Measurements from ENCODE around the gene SLCO3A1. TPM values are rescaled to one million over a fixed set of nuclear protein-coding genes. Genes with fewer than 3 reads are reported as not detected.

Gene SLCO3A1
- total RNA-seq, 2 donors from 2014 or later, result 8.2 to 13.6 TPM

- Mint-ChIP-seq H3K9me3 (no peaks in the 10 kb centered on the region), H3K27ac (no peak overlapping the region), H3K27me3 (ENCODE audit: low read depth) (no peaks in the 10 kb centered on the region), H3K4me1 (ENCODE audit: low read depth) (peaks cover 10% of the 10 kb centered on the region), H3K4me3 (no peak overlapping the region), H3K36me3 (ENCODE audit: insufficient read depth in 2 of 2) (no peaks in the 10 kb centered on the region)
- ATAC-seq (replicated peaks in 1 of 2), result no peak
- no peak for DNase-seq
Observed at GRCh38 chr15:91927585-91927984, 74.1 kb downstream of the SLCO3A1 start.

GRCh38 chr15:91928675-91929074 lies 75.2 kb downstream of the SLCO3A1 start:
- DNase-seq (no peak), ATAC-seq (replicated peaks in 1 of 2) (no peak)
- Mint-ChIP-seq H3K36me3 (ENCODE audit: insufficient read depth in 2 of 2) (no peaks in the 10 kb centered on the region), H3K9me3 (no peaks in the 10 kb centered on the region), H3K27me3 (ENCODE audit: low read depth) (no peaks in the 10 kb centered on the region), H3K4me1 (ENCODE audit: low read depth) (peaks cover 6% of the 10 kb centered on the region), H3K27ac (no peak overlapping the region), H3K4me3 (no peak overlapping the region)

GRCh38 chr15:91929509-91929908 lies 76.0 kb downstream of the SLCO3A1 start:
- no peak overlapping the region for H3K4me3 Mint-ChIP-seq
- DNase-seq (no peak), ATAC-seq (replicated peaks in 1 of 2) (no peak)
- H3K9me3 Mint-ChIP-seq, result no peaks in the 10 kb centered on the region
- peaks cover 2% of the 10 kb centered on the region in 2 donors for H3K36me3 Mint-ChIP-seq (ENCODE audit: insufficient read depth in 2 of 2)
- peaks cover 6% of the 10 kb centered on the region for H3K4me1 Mint-ChIP-seq (ENCODE audit: low read depth)
- H3K27ac Mint-ChIP-seq, result no peak overlapping the region
- no peaks in the 10 kb centered on the region for H3K27me3 Mint-ChIP-seq (ENCODE audit: low read depth)

GRCh38 chr15:91930092-91930491 lies 76.6 kb downstream of the SLCO3A1 start:
- Mint-ChIP-seq H3K4me3 (no peak overlapping the region), H3K9me3 (no peaks in the 10 kb centered on the region), H3K36me3 (ENCODE audit: insufficient read depth in 2 of 2) (peaks cover 2% of the 10 kb centered on the region in 2 donors), H3K27ac (no peak overlapping the region), H3K27me3 (ENCODE audit: low read depth) (no peaks in the 10 kb centered on the region), H3K4me1 (ENCODE audit: low read depth) (peaks cover 8% of the 10 kb centered on the region)
- ATAC-seq (replicated peaks in 1 of 2) (no peak), DNase-seq (no peak)

GRCh38 chr15:91936182-91936775 lies 82.8 kb downstream of the SLCO3A1 start:
- no peak for DNase-seq
- no peaks in the 10 kb centered on the region for H3K9me3 Mint-ChIP-seq
- peaks cover 25% of the 10 kb centered on the region for H3K4me1 Mint-ChIP-seq (ENCODE audit: low read depth)
- no peaks in the 10 kb centered on the region for H3K27me3 Mint-ChIP-seq (ENCODE audit: low read depth)
- H3K27ac Mint-ChIP-seq, result no peak overlapping the region
- ATAC-seq (replicated peaks in 1 of 2), result no peak
- no peak overlapping the region for H3K4me3 Mint-ChIP-seq
- H3K36me3 Mint-ChIP-seq (ENCODE audit: insufficient read depth in 2 of 2), result peaks cover 2% of the 10 kb centered on the region in 2 donors

GRCh38 chr15:91936927-91937326 lies 83.4 kb downstream of the SLCO3A1 start:
- peaks cover 2% of the 10 kb centered on the region in 2 donors for H3K36me3 Mint-ChIP-seq (ENCODE audit: insufficient read depth in 2 of 2)
- no peak for ATAC-seq (replicated peaks in 1 of 2)
- no peak for DNase-seq
- peaks cover 30% of the 10 kb centered on the region for H3K4me1 Mint-ChIP-seq (ENCODE audit: low read depth)
- H3K27me3 Mint-ChIP-seq (ENCODE audit: low read depth), result no peaks in the 10 kb centered on the region
- no peaks in the 10 kb centered on the region for H3K9me3 Mint-ChIP-seq
- H3K4me3 Mint-ChIP-seq, result no peak overlapping the region
- H3K27ac Mint-ChIP-seq, result no peak overlapping the region

- H3K36me3 Mint-ChIP-seq (ENCODE audit: insufficient read depth in 2 of 2), result peaks cover 2% of the 10 kb centered on the region in 2 donors
- H3K9me3 Mint-ChIP-seq, result no peaks in the 10 kb centered on the region
- no peak overlapping the region for H3K4me3 Mint-ChIP-seq
- no peak for ATAC-seq (replicated peaks in 1 of 2)
- no peak overlapping the region for H3K27ac Mint-ChIP-seq
- peaks cover 43% of the 10 kb centered on the region for H3K4me1 Mint-ChIP-seq (ENCODE audit: low read depth)
- H3K27me3 Mint-ChIP-seq (ENCODE audit: low read depth), result no peaks in the 10 kb centered on the region
- no peak for DNase-seq
Observed at GRCh38 chr15:91938136-91938535, 84.6 kb downstream of the SLCO3A1 start.

GRCh38 chr15:91939403-91939831 lies 85.9 kb downstream of the SLCO3A1 start:
- no peaks in the 10 kb centered on the region for H3K27me3 Mint-ChIP-seq (ENCODE audit: low read depth)
- DNase-seq (no peak), ATAC-seq (replicated peaks in 1 of 2) (no peak)
- no peaks in the 10 kb centered on the region for H3K9me3 Mint-ChIP-seq
- no peaks in the 10 kb centered on the region for H3K36me3 Mint-ChIP-seq (ENCODE audit: insufficient read depth in 2 of 2)
- no peak overlapping the region for H3K27ac Mint-ChIP-seq
- no peak overlapping the region for H3K4me3 Mint-ChIP-seq
- peaks cover 51% of the 10 kb centered on the region for H3K4me1 Mint-ChIP-seq (ENCODE audit: low read depth)

- peaks cover 43% of the 10 kb centered on the region for H3K4me1 Mint-ChIP-seq (ENCODE audit: low read depth)
Observed at GRCh38 chr15:91940496-91941381, 87.2 kb downstream of the SLCO3A1 start.

GRCh38 chr15:91941871-91942658 lies 88.6 kb downstream of the SLCO3A1 start:
- Mint-ChIP-seq H3K27ac (no peak overlapping the region), H3K36me3 (ENCODE audit: insufficient read depth in 2 of 2) (no peaks in the 10 kb centered on the region), H3K4me3 (no peak overlapping the region), H3K9me3 (no peaks in the 10 kb centered on the region), H3K4me1 (ENCODE audit: low read depth) (peaks cover 48% of the 10 kb centered on the region), H3K27me3 (ENCODE audit: low read depth) (no peaks in the 10 kb centered on the region)
- ATAC-seq (replicated peaks in 1 of 2) (no peak), DNase-seq (no peak)

More at GRCh38 chr15:91940496-91941381, 87.2 kb downstream of the SLCO3A1 start:
- ATAC-seq (replicated peaks in 1 of 2) (peak; percentile 77 to 90), DNase-seq (peak; percentile 8 to 37)
- no peaks in the 10 kb centered on the region for H3K9me3 Mint-ChIP-seq
- no peaks in the 10 kb centered on the region for H3K27me3 Mint-ChIP-seq (ENCODE audit: low read depth)
- peak overlapping the region; percentile 55 for H3K27ac Mint-ChIP-seq
- H3K36me3 Mint-ChIP-seq (ENCODE audit: insufficient read depth in 2 of 2), result no peaks in the 10 kb centered on the region
- H3K4me3 Mint-ChIP-seq, result peak overlapping the region in 1 of 2 donors; percentile 17

- no peaks in the 10 kb centered on the region for H3K36me3 Mint-ChIP-seq (ENCODE audit: insufficient read depth in 2 of 2)
- H3K4me3 Mint-ChIP-seq, result peak overlapping the region; percentile 68 to 85
- peaks cover 52% of the 10 kb centered on the region for H3K4me1 Mint-ChIP-seq (ENCODE audit: low read depth)
Observed at GRCh38 chr15:91942720-91943394, 89.3 kb downstream of the SLCO3A1 start.

GRCh38 chr15:91944331-91944730 lies 90.8 kb downstream of the SLCO3A1 start:
- H3K27me3 Mint-ChIP-seq (ENCODE audit: low read depth), result no peaks in the 10 kb centered on the region
- H3K4me1 Mint-ChIP-seq (ENCODE audit: low read depth), result peaks cover 52% of the 10 kb centered on the region
- H3K4me3 Mint-ChIP-seq, result no peak overlapping the region

More at GRCh38 chr15:91942720-91943394, 89.3 kb downstream of the SLCO3A1 start:
- Mint-ChIP-seq H3K27me3 (ENCODE audit: low read depth) (no peaks in the 10 kb centered on the region), H3K9me3 (no peaks in the 10 kb centered on the region), H3K27ac (peak overlapping the region; percentile 69)
- ATAC-seq (replicated peaks in 1 of 2), result peak; percentile 70 to 72
- peak; percentile 17 to 18 for DNase-seq

More at GRCh38 chr15:91944331-91944730, 90.8 kb downstream of the SLCO3A1 start:
- DNase-seq (no peak), ATAC-seq (replicated peaks in 1 of 2) (no peak)
- Mint-ChIP-seq H3K9me3 (no peaks in the 10 kb centered on the region), H3K27ac (no peak overlapping the region), H3K36me3 (ENCODE audit: insufficient read depth in 2 of 2) (no peaks in the 10 kb centered on the region)
